ENCODE results near the gene AP4M1.
A peak's percentile ranks its signal among the peaks of the same experiment; 100 is the strongest.

AP4M1 gene

DNA sequence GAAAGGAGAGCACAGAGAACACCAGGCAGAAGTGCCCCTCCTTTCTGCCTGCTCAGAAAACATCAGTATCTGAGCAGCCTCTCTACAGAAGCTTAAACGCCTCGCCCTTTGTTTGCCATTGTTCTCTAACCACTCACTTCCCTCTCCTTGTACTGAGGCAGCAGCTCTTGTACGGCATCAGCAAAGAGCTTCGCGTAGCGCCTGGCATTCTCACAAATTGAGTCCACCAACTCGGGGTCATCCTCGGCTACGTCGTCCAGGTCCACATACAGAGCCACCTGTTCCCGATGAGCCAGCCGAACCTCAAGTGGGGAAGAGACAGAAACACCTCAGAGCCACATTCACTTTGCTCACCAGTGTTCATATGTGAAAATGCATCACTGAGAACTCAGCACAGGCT lies 2.0 kb upstream of the AP4M1 start:
- H3K4me3 ChIP-seq (ENCODE audit: severe bottlenecking): no peak overlapping the region
- TF ChIP-seq, protein P1, sequence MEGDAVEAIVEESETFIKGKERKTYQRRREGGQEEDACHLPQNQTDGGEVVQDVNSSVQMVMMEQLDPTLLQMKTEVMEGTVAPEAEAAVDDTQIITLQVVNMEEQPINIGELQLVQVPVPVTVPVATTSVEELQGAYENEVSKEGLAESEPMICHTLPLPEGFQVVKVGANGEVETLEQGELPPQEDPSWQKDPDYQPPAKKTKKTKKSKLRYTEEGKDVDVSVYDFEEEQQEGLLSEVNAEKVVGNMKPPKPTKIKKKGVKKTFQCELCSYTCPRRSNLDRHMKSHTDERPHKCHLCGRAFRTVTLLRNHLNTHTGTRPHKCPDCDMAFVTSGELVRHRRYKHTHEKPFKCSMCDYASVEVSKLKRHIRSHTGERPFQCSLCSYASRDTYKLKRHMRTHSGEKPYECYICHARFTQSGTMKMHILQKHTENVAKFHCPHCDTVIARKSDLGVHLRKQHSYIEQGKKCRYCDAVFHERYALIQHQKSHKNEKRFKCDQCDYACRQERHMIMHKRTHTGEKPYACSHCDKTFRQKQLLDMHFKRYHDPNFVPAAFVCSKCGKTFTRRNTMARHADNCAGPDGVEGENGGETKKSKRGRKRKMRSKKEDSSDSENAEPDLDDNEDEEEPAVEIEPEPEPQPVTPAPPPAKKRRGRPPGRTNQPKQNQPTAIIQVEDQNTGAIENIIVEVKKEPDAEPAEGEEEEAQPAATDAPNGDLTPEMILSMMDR (IDR thresholded peaks at IDR 0.05; ENCODE audit: poor library complexity, severe bottlenecking): no peak
- H3K27ac ChIP-seq (ENCODE audit: poor library complexity, severe bottlenecking): peak overlapping the region; percentile 94
- H3K27me3 ChIP-seq (ENCODE audit: insufficient read depth, poor library complexity, severe bottlenecking): no peaks in the 10 kb centered on the region
- no peaks in the 10 kb centered on the region for H3K9me3 ChIP-seq (ENCODE audit: severe bottlenecking)
- no peak for ATAC-seq (ENCODE audit: low read depth)
- DNase-seq (ENCODE audit: low spot score): no peak
- peaks cover 4% of the 10 kb centered on the region for H3K4me1 ChIP-seq (ENCODE audit: insufficient read depth, poor library complexity, severe bottlenecking)
- H3K36me3 ChIP-seq (ENCODE audit: low read depth): peaks cover 57% of the 10 kb centered on the region

DNA sequence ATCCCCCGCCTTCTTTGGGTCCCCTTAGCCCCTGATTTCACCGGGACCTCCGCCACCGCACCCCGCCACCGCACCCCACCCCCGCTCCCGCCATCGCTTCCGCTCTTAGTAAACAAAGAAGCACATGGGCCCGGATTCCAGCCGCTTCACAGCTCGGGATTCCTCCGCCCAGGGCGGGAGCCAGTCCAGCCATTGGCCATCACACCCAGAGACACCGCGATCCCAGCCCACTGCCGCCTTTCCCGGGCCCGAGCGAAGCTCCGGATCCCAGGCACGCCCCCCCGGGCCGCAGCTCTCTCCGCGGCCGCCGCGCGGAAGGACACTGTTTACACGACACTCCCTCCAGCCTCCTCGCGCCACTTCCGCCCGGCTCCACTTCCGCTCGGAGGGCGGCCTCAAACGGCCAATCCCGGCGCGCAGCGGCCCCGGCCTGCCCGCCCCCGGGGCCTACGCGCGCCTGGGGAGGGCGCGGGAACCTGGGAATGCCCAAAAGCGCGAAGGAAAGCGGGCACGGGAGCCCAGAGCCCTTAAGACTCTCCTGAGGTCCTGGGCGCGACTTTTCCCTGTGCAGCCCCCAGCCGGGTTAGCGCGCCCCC lies 925 bp upstream of the AP4M1 start:
- H3K27ac ChIP-seq (ENCODE audit: poor library complexity, severe bottlenecking): peak overlapping the region; percentile 94
- peaks cover 4% of the 10 kb centered on the region for H3K4me1 ChIP-seq (ENCODE audit: insufficient read depth, poor library complexity, severe bottlenecking)
- H3K4me3 ChIP-seq (ENCODE audit: severe bottlenecking): peak overlapping the region; percentile 88
- DNase-seq (ENCODE audit: low spot score): peak; percentile 91
- H3K36me3 ChIP-seq (ENCODE audit: low read depth): peaks cover 52% of the 10 kb centered on the region
- H3K9me3 ChIP-seq (ENCODE audit: severe bottlenecking): no peaks in the 10 kb centered on the region
- H3K27me3 ChIP-seq (ENCODE audit: insufficient read depth, poor library complexity, severe bottlenecking): no peaks in the 10 kb centered on the region
- peak; percentile 76 for ATAC-seq (ENCODE audit: low read depth)
- TF ChIP-seq, protein P1 (IDR thresholded peaks at IDR 0.05; ENCODE audit: poor library complexity, severe bottlenecking): no peak

DNA sequence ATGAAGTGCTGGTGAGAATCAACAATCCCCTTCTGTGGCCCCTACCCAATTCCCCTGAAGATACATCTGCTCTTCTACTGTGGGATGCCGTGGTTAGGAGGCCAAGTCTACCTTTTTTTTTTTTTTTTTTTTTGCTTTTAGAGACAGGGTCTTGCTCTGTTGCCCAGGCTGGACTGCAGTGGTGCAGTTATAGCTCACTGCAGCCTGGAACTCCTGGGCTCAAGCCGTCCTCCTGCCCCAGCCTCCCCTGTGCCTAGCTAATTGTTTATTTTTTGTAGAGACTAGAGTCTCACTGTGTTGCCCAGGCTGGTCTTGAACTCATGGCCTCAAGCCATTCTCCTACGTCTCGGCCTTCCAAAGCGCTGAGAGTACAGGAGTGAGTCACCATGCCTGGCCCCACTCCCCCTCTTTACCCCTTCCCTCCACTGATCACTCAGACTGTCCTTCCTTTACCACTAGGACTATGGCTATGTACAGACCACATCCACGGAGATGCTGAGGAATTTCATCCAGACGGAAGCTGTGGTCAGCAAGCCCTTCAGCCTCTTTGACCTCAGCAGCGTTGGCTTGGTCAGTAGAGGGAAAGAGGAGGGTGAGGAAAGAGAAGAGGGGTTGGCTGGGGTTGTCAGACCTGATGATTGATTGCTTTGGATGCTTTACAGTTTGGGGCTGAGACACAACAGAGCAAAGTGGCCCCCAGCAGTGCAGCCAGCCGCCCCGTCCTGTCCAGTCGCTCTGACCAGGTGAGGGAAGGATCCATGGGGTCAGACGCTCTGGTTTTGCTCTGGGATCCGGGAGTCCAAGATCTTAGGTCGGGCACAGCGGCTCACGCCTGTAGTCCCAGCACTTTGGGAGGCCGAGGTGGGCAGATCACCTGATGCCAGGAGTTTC lies 1.8 kb downstream of the AP4M1 start:
- TF ChIP-seq, protein P1 (IDR thresholded peaks at IDR 0.05; ENCODE audit: poor library complexity, severe bottlenecking): no peak
- H3K36me3 ChIP-seq (ENCODE audit: low read depth): peaks cover 40% of the 10 kb centered on the region
- ATAC-seq (ENCODE audit: low read depth) (no peak), DNase-seq (ENCODE audit: low spot score) (no peak)
- H3K9me3 ChIP-seq (ENCODE audit: severe bottlenecking): no peaks in the 10 kb centered on the region
- H3K27me3 ChIP-seq (ENCODE audit: insufficient read depth, poor library complexity, severe bottlenecking): no peaks in the 10 kb centered on the region
- H3K4me1 ChIP-seq (ENCODE audit: insufficient read depth, poor library complexity, severe bottlenecking): peaks cover 4% of the 10 kb centered on the region
- no peak overlapping the region for H3K27ac ChIP-seq (ENCODE audit: poor library complexity, severe bottlenecking)
- no peak overlapping the region for H3K4me3 ChIP-seq (ENCODE audit: severe bottlenecking)

DNA sequence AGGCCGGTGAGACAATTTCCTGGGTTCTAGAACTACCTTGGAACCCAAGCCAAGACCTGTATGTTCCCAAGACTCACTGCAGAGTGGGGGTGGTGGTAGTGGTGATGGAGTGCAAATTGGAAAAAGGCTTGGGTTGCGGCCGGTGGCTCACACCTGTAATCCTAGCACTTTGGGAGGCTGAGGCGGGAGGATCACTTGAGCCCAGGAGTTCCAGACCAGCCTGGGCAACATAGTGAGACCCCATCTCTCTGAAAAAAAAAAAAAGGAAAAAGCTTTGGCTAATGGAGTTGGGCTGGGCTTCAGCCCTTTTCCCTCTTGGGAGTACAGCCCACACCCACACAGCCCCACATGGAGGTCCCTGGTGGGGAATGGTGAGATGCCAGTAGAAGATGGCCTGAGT lies 4.1 kb downstream of the AP4M1 start:
- H3K27ac ChIP-seq (ENCODE audit: poor library complexity, severe bottlenecking): no peak overlapping the region
- TF ChIP-seq, protein P1 (IDR thresholded peaks at IDR 0.05; ENCODE audit: poor library complexity, severe bottlenecking): no peak
- no peak overlapping the region for H3K4me3 ChIP-seq (ENCODE audit: severe bottlenecking)
- DNase-seq (ENCODE audit: low spot score) (no peak), ATAC-seq (ENCODE audit: low read depth) (no peak)
- H3K27me3 ChIP-seq (ENCODE audit: insufficient read depth, poor library complexity, severe bottlenecking): no peaks in the 10 kb centered on the region
- H3K4me1 ChIP-seq (ENCODE audit: insufficient read depth, poor library complexity, severe bottlenecking): no peaks in the 10 kb centered on the region
- H3K36me3 ChIP-seq (ENCODE audit: low read depth): peaks cover 39% of the 10 kb centered on the region
- H3K9me3 ChIP-seq (ENCODE audit: severe bottlenecking): no peaks in the 10 kb centered on the region

DNA sequence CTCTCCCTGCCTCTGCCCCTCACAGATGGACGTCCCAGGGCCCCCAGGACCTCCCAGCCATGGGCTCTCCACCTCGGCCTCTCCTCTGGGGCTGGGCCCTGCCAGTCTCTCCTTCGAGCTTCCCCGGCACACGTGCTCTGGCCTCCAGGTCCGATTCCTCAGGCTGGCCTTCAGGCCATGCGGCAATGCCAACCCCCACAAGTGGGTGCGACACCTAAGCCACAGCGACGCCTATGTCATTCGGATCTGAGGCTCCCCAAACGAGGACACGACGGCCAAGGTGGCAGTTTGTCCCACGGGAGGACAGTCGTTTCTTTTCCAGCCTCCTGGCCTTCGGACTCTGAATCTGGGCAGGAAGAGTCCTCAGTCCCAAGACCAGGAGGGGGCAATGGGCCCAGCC lies 5.2 kb downstream of the AP4M1 start:
- DNase-seq (ENCODE audit: low spot score) (no peak), ATAC-seq (ENCODE audit: low read depth) (no peak)
- H3K27me3 ChIP-seq (ENCODE audit: insufficient read depth, poor library complexity, severe bottlenecking): no peaks in the 10 kb centered on the region
- TF ChIP-seq, protein P1 (IDR thresholded peaks at IDR 0.05; ENCODE audit: poor library complexity, severe bottlenecking): no peak
- H3K9me3 ChIP-seq (ENCODE audit: severe bottlenecking): no peaks in the 10 kb centered on the region
- peaks cover 50% of the 10 kb centered on the region for H3K36me3 ChIP-seq (ENCODE audit: low read depth)
- no peak overlapping the region for H3K27ac ChIP-seq (ENCODE audit: poor library complexity, severe bottlenecking)
- H3K4me1 ChIP-seq (ENCODE audit: insufficient read depth, poor library complexity, severe bottlenecking): no peaks in the 10 kb centered on the region
- no peak overlapping the region for H3K4me3 ChIP-seq (ENCODE audit: severe bottlenecking)

Data from RWPE2 (cell line).